IMR-90 (cell line): ENCODE results near the gene KRT77. TPM values are rescaled to one million over a fixed set of nuclear protein-coding genes. Genes with fewer than 3 reads are reported as not detected.

Experiments
- ATAC-seq: fragments of 200-7000 bp; cut with Tn5 transposase; 2 replicates; pipeline ENCODE4 v1.9.1; 2020; ENCODE audit warnings: low read depth, mild to moderate bottlenecking, moderate library complexity
- BruUV-seq: library from RNA; stranded (reverse); fragments of 400-500 nt; replicated peaks from 2 replicates; lab custom pipeline; 2021; lab: Mats Ljungman, UMichigan
- CTCF ChIA-PET: fragments of 300-600 bp; formaldehyde crosslinking; extraction: SDS; loops from one replicate; lab custom pipeline; 2021; ENCODE audit warnings: antibody characterized with exemption; lab: Yijun Ruan, JAX
- POLR2A ChIA-PET: fragments of 300-600 bp; sonication (Branson Sonifier 250); formaldehyde crosslinking; loops from one replicate; lab custom pipeline; 2022; ENCODE audit warnings: antibody characterized with exemption; ENCODE audit not compliant: unreplicated experiment; lab: Charles Lee
- DNase-seq: peaks from one replicate; pipeline ENCODE4 v3.0.0; 2013
- H2AFZ ChIP-seq: replicated peaks from 2 replicates; pipeline ENCODE3; 2013; ENCODE audit warnings: low read length, mild to moderate bottlenecking; ENCODE audit not compliant: poor library complexity
- H2AK5ac ChIP-seq: 2 replicates; pipeline ENCODE4 v1.6.1; 2013; ENCODE audit warnings: low read depth, low read length, inconsistent platforms
- H2AK9ac ChIP-seq: replicated peaks from 2 replicates; pipeline ENCODE3; 2013; ENCODE audit warnings: mild to moderate bottlenecking, low read depth, low read length, moderate library complexity; ENCODE audit not compliant: poor library complexity
- H2BK120ac ChIP-seq: 2 replicates; pipeline ENCODE4 v1.6.1; 2013; ENCODE audit warnings: low read depth, low read length, inconsistent platforms
- H2BK15ac ChIP-seq: 3 replicates; pipeline ENCODE4 v1.6.1; 2013; ENCODE audit warnings: low read depth, low read length, inconsistent platforms
- H2BK20ac ChIP-seq: 2 replicates; pipeline ENCODE4 v1.6.1; 2013; ENCODE audit warnings: low read depth, mild to moderate bottlenecking, inconsistent platforms, low read length, moderate library complexity
- H2BK5ac ChIP-seq: 2 replicates; pipeline ENCODE4 v1.6.1; 2013; ENCODE audit warnings: mild to moderate bottlenecking, low read depth, low read length, inconsistent platforms; ENCODE audit not compliant: poor library complexity, severe bottlenecking
- H3K14ac ChIP-seq: replicated peaks from 2 replicates; pipeline ENCODE4 v1.6.1; 2013; ENCODE audit warnings: low read depth, low read length, inconsistent platforms
- H3K18ac ChIP-seq: 2 replicates; pipeline ENCODE4 v1.6.1; 2013; ENCODE audit warnings: low read depth, low read length, control low read depth
- H3K23ac ChIP-seq: 2 replicates; pipeline ENCODE4 v1.6.1; 2013; ENCODE audit warnings: low read depth, low read length, inconsistent platforms
- H3K27ac ChIP-seq: 2 replicates; pipeline ENCODE4 v1.5.1; 2013; ENCODE audit warnings: mild to moderate bottlenecking, control low read depth, low read length; ENCODE audit not compliant: insufficient read depth
- H3K27me3 ChIP-seq: 2 replicates; pipeline ENCODE4 v1.6.1; 2013; ENCODE audit warnings: low read length; ENCODE audit not compliant: control insufficient read depth, insufficient read depth
- H3K36me3 ChIP-seq: 2 replicates; pipeline ENCODE4 v1.6.1; 2013; ENCODE audit warnings: low read length, mixed read lengths; ENCODE audit not compliant: control insufficient read depth, insufficient read depth
- H3K4ac ChIP-seq: 2 replicates; pipeline ENCODE4 v1.6.1; 2013; ENCODE audit warnings: low read depth, low read length, inconsistent platforms
- H3K4me1 ChIP-seq: 2 replicates; pipeline ENCODE4 v1.6.1; 2013; ENCODE audit warnings: low read length, mixed read lengths; ENCODE audit not compliant: control insufficient read depth, insufficient read depth
- H3K4me2 ChIP-seq: 2 replicates; pipeline ENCODE4 v1.6.1; 2013; ENCODE audit warnings: low read depth, mild to moderate bottlenecking, control low read depth, low read length, moderate library complexity
- H3K4me3 ChIP-seq: 2 replicates; pipeline ENCODE4 v1.5.1; 2013; ENCODE audit warnings: low read depth, mild to moderate bottlenecking, control low read depth, low read length, moderate library complexity; ENCODE audit not compliant: insufficient read depth
- H3K56ac ChIP-seq: 2 replicates; pipeline ENCODE4 v1.6.1; 2013; ENCODE audit warnings: low read length, inconsistent platforms; ENCODE audit not compliant: insufficient read depth; ENCODE audit errors: extremely low read depth
- H3K79me1 ChIP-seq, 2 experiments: 2 replicates each; pipeline ENCODE4 v1.6.1; 2013; ENCODE audit warnings: low read length in 2 of 2, inconsistent platforms in 1 of 2, low read depth in 1 of 2
- H3K9ac ChIP-seq: 2 replicates; pipeline ENCODE4 v1.6.1; 2013; ENCODE audit warnings: low read depth, low read length, control low read depth
- H3K9me1 ChIP-seq: 2 replicates; pipeline ENCODE4 v1.6.1; 2013; ENCODE audit warnings: low read length, inconsistent platforms; ENCODE audit not compliant: insufficient read depth
- H3K9me3 ChIP-seq: 2 replicates; pipeline ENCODE4 v1.6.1; 2013; ENCODE audit warnings: low read length; ENCODE audit not compliant: control insufficient read depth, insufficient read depth
- H4K20me1 ChIP-seq: 2 replicates; pipeline ENCODE4 v1.6.1; 2013; ENCODE audit warnings: low read length, inconsistent platforms; ENCODE audit not compliant: insufficient read depth
- H4K5ac ChIP-seq: 2 replicates; pipeline ENCODE4 v1.6.1; 2013; ENCODE audit warnings: mild to moderate bottlenecking, low read depth, low read length, control low read depth
- H4K8ac ChIP-seq, 2 experiments: 2 replicates each; pipeline ENCODE4 v1.6.1; 2013; ENCODE audit warnings: low read depth in 2 of 2, low read length in 2 of 2, control low read depth in 1 of 2, inconsistent platforms in 1 of 2
- H4K91ac ChIP-seq: 2 replicates; pipeline ENCODE4 v1.6.1; 2013; ENCODE audit warnings: low read depth, low read length, inconsistent platforms; ENCODE audit not compliant: insufficient read depth
- CTCF ChIP-seq: conservative IDR thresholded peaks from 2 replicates; pipeline ENCODE4 v1.5.1; 2012; ENCODE audit warnings: mild to moderate bottlenecking, low read depth, low read length, improper control_type of control experiment
- FOS ChIP-seq: fragments of 150-350 bp; IDR thresholded peaks from 2 replicates; pipeline ENCODE4 v1.6.1; 2016; ENCODE audit warnings: low read depth, low read length
- NFE2L2 ChIP-seq: fragments of 150-350 bp; IDR thresholded peaks from 2 replicates; pipeline ENCODE4 v1.6.1; 2016; ENCODE audit warnings: low read depth, mild to moderate bottlenecking, low read length
- RAD21 ChIP-seq: IDR thresholded peaks from 2 replicates; pipeline ENCODE4 v1.6.1; 2012; ENCODE audit warnings: low read length, improper control_type of control experiment
- WGBS, 2 experiments: methylation state at CpG; one replicate each; pipeline versions ENCODE4 v1.1.5 to v1.1.7; 2013; ENCODE audit warnings: missing lambda C conversion rate in 2 of 2; ENCODE audit not compliant: insufficient read length in 1 of 2; ENCODE audit errors: extremely low coverage in 2 of 2; 5-methylcytosine and 5-hydroxymethylcytosine counted together
- dilution Hi-C: fragments of 300-500 bp; cut with HindIII; formaldehyde crosslinking; loops from one replicate; pipeline ENCODE4 v1.14.3; 2018; ENCODE audit warnings: low sequenced_read_pairs; ENCODE audit not compliant: unreplicated experiment
- in situ Hi-C: fragments of 300-500 bp; cut with MboI; formaldehyde crosslinking; loops from 3 replicates; pipeline ENCODE4 v1.14.3; 2019; ENCODE audit warnings: low sequenced_read_pairs, inconsistent platforms, mixed read lengths
- intact Hi-C: fragments of 100-400 bp; cut with micrococcal nuclease; formaldehyde crosslinking; loops from 2 replicates; pipeline ENCODE4 v1.10.0; 2022
- polyA plus RNA-seq, 3 experiments: library from polyadenylated mRNA; depleted of rRNA; stranded (reverse); fragments of >200 nt; gene quantifications; 2 replicates each; pipeline ENCODE4 v1.2.3, GENCODE V29; 2012; ENCODE audit warnings: low replicate concordance in 1 of 3
- total RNA-seq: library from RNA; depleted of rRNA; stranded (reverse); fragments of >200 nt; gene quantifications from 2 replicates; pipeline ENCODE4 v1.2.3, GENCODE V29; 2012
- TF ChIP-seq, protein P1 (sequence below): fragments of 150-350 bp; IDR thresholded peaks from 2 replicates; pipeline ENCODE4 v1.6.1; 2017; ENCODE audit warnings: mild to moderate bottlenecking, antibody characterized with exemption, low read length, low read depth

The KRT77 gene
- total and polyA plus RNA-seq, 2 of the 4 experiments (the other 2 are of a cell fraction), result not detected

DNA sequence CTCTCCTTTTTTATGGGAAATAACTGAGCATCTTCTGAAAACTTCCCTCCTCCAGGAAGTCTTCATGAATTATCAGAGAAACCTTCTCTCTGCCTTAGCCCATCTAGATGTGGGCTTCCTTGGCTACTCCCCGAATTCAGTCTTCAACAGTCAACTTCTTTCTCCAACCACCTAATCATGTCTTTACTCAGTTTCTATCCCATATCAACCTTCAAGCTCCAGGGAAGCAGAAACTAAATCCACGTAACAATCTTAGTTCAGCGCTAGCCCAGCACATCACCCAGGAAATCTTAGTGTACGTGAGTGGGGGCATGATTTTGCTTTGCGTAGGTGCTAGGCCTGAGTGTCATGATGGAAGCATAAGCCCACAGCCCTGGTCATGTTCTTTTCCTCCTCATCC lies 12.7 kb upstream of the KRT77 start:
- H2BK120ac ChIP-seq, result no peak overlapping the region
- dilution Hi-C loops (no loop called here), in situ Hi-C loops (loop anchor here (5.0 kb wide), 1 partner anchor 49 kb away; no protein-coding TSS in a partner anchor), intact Hi-C loops (no loop called here)
- WGBS, 2 experiments, result 40% methylated on average over 1 of the region's 5 CpGs; no CpG with 5 or more reads in 1 of the 2 experiments
- no peak overlapping the region for H3K27ac ChIP-seq
- H3K56ac ChIP-seq, result no peak overlapping the region
- no peak overlapping the region for H4K5ac ChIP-seq
- no peak overlapping the region for H3K18ac ChIP-seq
- no peak overlapping the region for H3K4me2 ChIP-seq
- no peak overlapping the region for H2AFZ ChIP-seq
- H3K9me3 ChIP-seq, result peaks cover 4% of the 10 kb centered on the region; the same call in 1 of the 2 replicates
- ChIA-PET CTCF (no interaction called here), POLR2A (no interaction called here)
- H2BK15ac ChIP-seq, result no peak overlapping the region
- H2AK9ac ChIP-seq, result no peak overlapping the region
- no peak overlapping the region for H3K14ac ChIP-seq
- BruUV-seq, result no TSS peak
- H3K23ac ChIP-seq, result no peak overlapping the region
- ATAC-seq (no peak), DNase-seq (no peak)
- no peak overlapping the region for H2BK5ac ChIP-seq
- no peaks in the 10 kb centered on the region for H3K79me1 ChIP-seq
- no peaks in the 10 kb centered on the region for H3K4me1 ChIP-seq
- no peaks in the 10 kb centered on the region for H4K20me1 ChIP-seq
- TF ChIP-seq RAD21 (no peak), CTCF (no peak), NFE2L2 (no peak), FOS (no peak)
- TF ChIP-seq, protein P1, sequence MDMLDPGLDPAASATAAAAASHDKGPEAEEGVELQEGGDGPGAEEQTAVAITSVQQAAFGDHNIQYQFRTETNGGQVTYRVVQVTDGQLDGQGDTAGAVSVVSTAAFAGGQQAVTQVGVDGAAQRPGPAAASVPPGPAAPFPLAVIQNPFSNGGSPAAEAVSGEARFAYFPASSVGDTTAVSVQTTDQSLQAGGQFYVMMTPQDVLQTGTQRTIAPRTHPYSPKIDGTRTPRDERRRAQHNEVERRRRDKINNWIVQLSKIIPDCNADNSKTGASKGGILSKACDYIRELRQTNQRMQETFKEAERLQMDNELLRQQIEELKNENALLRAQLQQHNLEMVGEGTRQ, result no peak
- no peak overlapping the region for H2BK20ac ChIP-seq
- H4K91ac ChIP-seq, result no peak overlapping the region
- H3K4me3 ChIP-seq, result no peak overlapping the region
- H3K9me1 ChIP-seq, result no peaks in the 10 kb centered on the region
- H2AK5ac ChIP-seq, result no peak overlapping the region
- H3K9ac ChIP-seq, result no peak overlapping the region
- H3K36me3 ChIP-seq, result no peaks in the 10 kb centered on the region
- H3K27me3 ChIP-seq, result peaks cover 45% of the 10 kb centered on the region
- no peak overlapping the region for H3K4ac ChIP-seq
- H4K8ac ChIP-seq, result no peak overlapping the region
